OCI-LY7 (cell line): ENCODE measurements around the gene PDS5A. TPM values are rescaled to one million over a fixed set of nuclear protein-coding genes. Genes with fewer than 3 reads are reported as not detected.

Source experiments
- BruUV-seq: library from RNA; stranded (reverse); fragments of 400-500 nt; replicated peaks from 2 replicates; lab custom pipeline; 2021; lab: Mats Ljungman, UMichigan
- CTCF ChIA-PET: fragments of 300-600 bp; sonication (Branson Sonifier 250); formaldehyde crosslinking; loops from one replicate; lab custom pipeline; 2022; ENCODE audit warnings: antibody characterized with exemption; ENCODE audit not compliant: unreplicated experiment; lab: Charles Lee
- POLR2A ChIA-PET: fragments of 300-600 bp; sonication (Branson Sonifier 250); formaldehyde crosslinking; loops from one replicate; lab custom pipeline; 2022; ENCODE audit warnings: antibody characterized with exemption; lab: Charles Lee
- DNase-seq: peaks from one replicate; pipeline ENCODE4 v3.0.0-alpha.2; 2015; ENCODE audit warnings: low spot score
- H2AFZ ChIP-seq: fragments of 200-600 bp; sonication (generic), shearing (Covaris generic); 2 replicates; pipeline ENCODE4 v1.6.1; 2014; ENCODE audit warnings: mild to moderate bottlenecking, antibody characterized with exemption, low read length, moderate library complexity
- H3K27ac ChIP-seq: fragments of 200-600 bp; sonication (generic); 2 replicates; pipeline ENCODE4 v1.5.1; 2014; ENCODE audit warnings: mixed run types, low read depth, mild to moderate bottlenecking, moderate library complexity, low read length, inconsistent platforms; ENCODE audit not compliant: poor library complexity, severe bottlenecking
- H3K36me3 ChIP-seq: fragments of 200-600 bp; sonication (generic); 2 replicates; pipeline ENCODE4 v1.6.1; 2014; ENCODE audit warnings: mild to moderate bottlenecking, antibody characterized with exemption, low read length, moderate library complexity, mixed read lengths; ENCODE audit not compliant: insufficient read depth
- H3K4me1 ChIP-seq: fragments of 200-600 bp; sonication (generic); 2 replicates; pipeline ENCODE4 v1.5.1; 2014; ENCODE audit warnings: mild to moderate bottlenecking, low read length; ENCODE audit not compliant: insufficient read depth, poor library complexity, severe bottlenecking
- H3K4me2 ChIP-seq: fragments of 200-600 bp; sonication (generic); 2 replicates; pipeline ENCODE4 v1.6.1; 2014; ENCODE audit warnings: mild to moderate bottlenecking, low read length
- H3K4me3 ChIP-seq: fragments of 200-600 bp; sonication (generic); 2 replicates; pipeline ENCODE4 v1.5.1; 2014; ENCODE audit warnings: mild to moderate bottlenecking, low read depth, low read length; ENCODE audit not compliant: poor library complexity, severe bottlenecking
- H3K79me2 ChIP-seq: fragments of 200-600 bp; sonication (generic); 2 replicates; pipeline ENCODE4 v1.6.1; 2016; ENCODE audit warnings: low read depth, mild to moderate bottlenecking, low read length, moderate library complexity, mixed read lengths; ENCODE audit not compliant: insufficient read depth
- H3K9me2 ChIP-seq: fragments of 200-600 bp; sonication (generic); 2 replicates; pipeline ENCODE4 v1.6.1; 2016; ENCODE audit warnings: mild to moderate bottlenecking, low read length, mixed read lengths; ENCODE audit not compliant: insufficient read depth
- H3K9me3 ChIP-seq: fragments of 200-600 bp; sonication (generic); 2 replicates; pipeline ENCODE4 v1.6.1; 2014; ENCODE audit warnings: mild to moderate bottlenecking, mixed run types, low read length, mixed read lengths
- H4K20me1 ChIP-seq: fragments of 200-600 bp; sonication (generic); 2 replicates; pipeline ENCODE4 v1.6.1; 2014; ENCODE audit warnings: mild to moderate bottlenecking, antibody characterized with exemption, low read length, moderate library complexity, mixed read lengths; ENCODE audit not compliant: insufficient read depth
- CTCF ChIP-seq: fragments of 200-600 bp; sonication (generic); conservative IDR thresholded peaks from 2 replicates; pipeline ENCODE4 v1.5.1; 2014; ENCODE audit warnings: mild to moderate bottlenecking, antibody characterized with exemption, low read length, moderate library complexity, mixed read lengths
- EZH2phosphoT487 ChIP-seq: fragments of 200-600 bp; sonication (generic); IDR thresholded peaks from 2 replicates; pipeline ENCODE4 v1.6.1; 2018; ENCODE audit warnings: low read depth, borderline replicate concordance, mild to moderate bottlenecking, mixed run types, antibody characterized with exemption, low read length, moderate library complexity, mixed read lengths
- intact Hi-C: fragments of 100-400 bp; cut with micrococcal nuclease; formaldehyde crosslinking; loops from one replicate; pipeline ENCODE4 v1.10.0; 2022; ENCODE audit not compliant: unreplicated experiment
- total RNA-seq, 2 experiments: library from RNA; depleted of rRNA in 1 of 2; stranded (reverse); fragments of >200 nt in 1 of 2; shearing (Covaris generic) in 1 of 2; gene quantifications; 2 replicates each; pipeline ENCODE4 v1.2.3, GENCODE V29; 2014 to 2022

The PDS5A gene
- total RNA-seq, 2 experiments from 2014 or later, result 69.5 to 114 TPM

DNA sequence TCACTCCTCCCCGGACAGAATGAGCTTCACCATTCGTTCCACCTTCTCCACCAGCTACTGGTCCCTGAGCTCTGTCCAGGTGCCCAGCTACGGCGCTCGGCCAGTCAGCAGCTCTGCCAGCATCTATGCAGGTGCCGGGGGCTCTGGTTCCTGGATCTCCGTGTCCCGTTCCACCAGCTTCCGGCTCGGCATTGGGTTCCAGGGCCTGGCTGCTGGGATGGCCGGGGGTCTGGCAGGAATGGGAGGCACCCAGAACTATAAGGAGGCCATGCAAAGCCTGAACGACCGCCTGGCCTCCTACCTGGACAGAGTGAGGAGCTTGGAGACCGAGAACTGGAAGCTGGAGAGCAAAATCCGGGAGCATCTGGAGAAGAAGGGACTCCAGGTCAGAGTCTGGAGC, 42.5 kb upstream of the PDS5A start:
- intact Hi-C loops, result no loop called here
- no peak for DNase-seq
- no peaks in the 10 kb centered on the region for H3K9me3 ChIP-seq
- H2AFZ ChIP-seq, result no peak overlapping the region
- CTCF ChIA-PET, result no interaction called here
- H4K20me1 ChIP-seq, result no peaks in the 10 kb centered on the region
- H3K36me3 ChIP-seq, result no peaks in the 10 kb centered on the region
- BruUV-seq, result no TSS peak
- H3K4me2 ChIP-seq, result no peak overlapping the region
- H3K4me1 ChIP-seq, result no peaks in the 10 kb centered on the region
- no peaks in the 10 kb centered on the region for H3K9me2 ChIP-seq
- H3K4me3 ChIP-seq, result no peak overlapping the region
- TF ChIP-seq CTCF (no peak), EZH2phosphoT487 (no peak)
- no peak overlapping the region for H3K27ac ChIP-seq
- POLR2A ChIA-PET, result interaction anchor here (0.5 to 0.6 kb wide), 2 partner anchors 9 to 297 kb away, joined by 3 read pairs; no protein-coding TSS in a partner anchor
- no peaks in the 10 kb centered on the region for H3K79me2 ChIP-seq

GRCh38 chr4:40016007-40016406, 38.3 kb upstream of the PDS5A start:
- Histone ChIP-seq H3K9me2 (no peaks in the 10 kb centered on the region), H3K36me3 (no peaks in the 10 kb centered on the region)

More at GRCh38 chr4:40016007-40016406, 38.3 kb upstream of the PDS5A start:
- Histone ChIP-seq H4K20me1 (no peaks in the 10 kb centered on the region), H3K9me3 (no peaks in the 10 kb centered on the region), H2AFZ (no peak overlapping the region), H3K79me2 (no peaks in the 10 kb centered on the region), H3K4me3 (no peak overlapping the region), H3K27ac (no peak overlapping the region), H3K4me2 (no peak overlapping the region), H3K4me1 (no peaks in the 10 kb centered on the region)
- TF ChIP-seq CTCF, result no peak
- no peak for TF ChIP-seq EZH2phosphoT487
- POLR2A ChIA-PET, result no interaction called here
- DNase-seq, result no peak
- intact Hi-C loops, result no loop called here
- CTCF ChIA-PET, result no interaction called here
- no TSS peak for BruUV-seq
